IMR-90 (cell line): ENCODE data around the gene TGM6. TPM values are rescaled to one million over a fixed set of nuclear protein-coding genes. Genes with fewer than 3 reads are reported as not detected.

Experiments used
- ATAC-seq: fragments of 200-7000 bp; cut with Tn5 transposase; 2 replicates; pipeline ENCODE4 v1.9.1; 2020; ENCODE audit warnings: low read depth, mild to moderate bottlenecking, moderate library complexity
- BruUV-seq: library from RNA; stranded (reverse); fragments of 400-500 nt; replicated peaks from 2 replicates; lab custom pipeline; 2021; lab: Mats Ljungman, UMichigan
- CTCF ChIA-PET: fragments of 300-600 bp; formaldehyde crosslinking; extraction: SDS; loops from one replicate; lab custom pipeline; 2021; ENCODE audit warnings: antibody characterized with exemption; lab: Yijun Ruan, JAX
- POLR2A ChIA-PET: fragments of 300-600 bp; sonication (Branson Sonifier 250); formaldehyde crosslinking; loops from one replicate; lab custom pipeline; 2022; ENCODE audit warnings: antibody characterized with exemption; ENCODE audit not compliant: unreplicated experiment; lab: Charles Lee
- DNase-seq: peaks from one replicate; pipeline ENCODE4 v3.0.0; 2013
- H2AFZ ChIP-seq: replicated peaks from 2 replicates; pipeline ENCODE3; 2013; ENCODE audit warnings: low read length, mild to moderate bottlenecking; ENCODE audit not compliant: poor library complexity
- H2AK5ac ChIP-seq: 2 replicates; pipeline ENCODE4 v1.6.1; 2013; ENCODE audit warnings: low read depth, low read length, inconsistent platforms
- H2AK9ac ChIP-seq: replicated peaks from 2 replicates; pipeline ENCODE3; 2013; ENCODE audit warnings: mild to moderate bottlenecking, low read depth, low read length, moderate library complexity; ENCODE audit not compliant: poor library complexity
- H2BK120ac ChIP-seq: 2 replicates; pipeline ENCODE4 v1.6.1; 2013; ENCODE audit warnings: low read depth, low read length, inconsistent platforms
- H2BK15ac ChIP-seq: 3 replicates; pipeline ENCODE4 v1.6.1; 2013; ENCODE audit warnings: low read depth, low read length, inconsistent platforms
- H2BK20ac ChIP-seq: 2 replicates; pipeline ENCODE4 v1.6.1; 2013; ENCODE audit warnings: low read depth, mild to moderate bottlenecking, inconsistent platforms, low read length, moderate library complexity
- H2BK5ac ChIP-seq: 2 replicates; pipeline ENCODE4 v1.6.1; 2013; ENCODE audit warnings: mild to moderate bottlenecking, low read depth, low read length, inconsistent platforms; ENCODE audit not compliant: poor library complexity, severe bottlenecking
- H3K14ac ChIP-seq: replicated peaks from 2 replicates; pipeline ENCODE4 v1.6.1; 2013; ENCODE audit warnings: low read depth, low read length, inconsistent platforms
- H3K18ac ChIP-seq: 2 replicates; pipeline ENCODE4 v1.6.1; 2013; ENCODE audit warnings: low read depth, low read length, control low read depth
- H3K23ac ChIP-seq: 2 replicates; pipeline ENCODE4 v1.6.1; 2013; ENCODE audit warnings: low read depth, low read length, inconsistent platforms
- H3K27ac ChIP-seq: 2 replicates; pipeline ENCODE4 v1.5.1; 2013; ENCODE audit warnings: mild to moderate bottlenecking, control low read depth, low read length; ENCODE audit not compliant: insufficient read depth
- H3K27me3 ChIP-seq: 2 replicates; pipeline ENCODE4 v1.6.1; 2013; ENCODE audit warnings: low read length; ENCODE audit not compliant: control insufficient read depth, insufficient read depth
- H3K36me3 ChIP-seq: 2 replicates; pipeline ENCODE4 v1.6.1; 2013; ENCODE audit warnings: low read length, mixed read lengths; ENCODE audit not compliant: control insufficient read depth, insufficient read depth
- H3K4ac ChIP-seq: 2 replicates; pipeline ENCODE4 v1.6.1; 2013; ENCODE audit warnings: low read depth, low read length, inconsistent platforms
- H3K4me1 ChIP-seq: 2 replicates; pipeline ENCODE4 v1.6.1; 2013; ENCODE audit warnings: low read length, mixed read lengths; ENCODE audit not compliant: control insufficient read depth, insufficient read depth
- H3K4me2 ChIP-seq: 2 replicates; pipeline ENCODE4 v1.6.1; 2013; ENCODE audit warnings: low read depth, mild to moderate bottlenecking, control low read depth, low read length, moderate library complexity
- H3K4me3 ChIP-seq: 2 replicates; pipeline ENCODE4 v1.5.1; 2013; ENCODE audit warnings: low read depth, mild to moderate bottlenecking, control low read depth, low read length, moderate library complexity; ENCODE audit not compliant: insufficient read depth
- H3K56ac ChIP-seq: 2 replicates; pipeline ENCODE4 v1.6.1; 2013; ENCODE audit warnings: low read length, inconsistent platforms; ENCODE audit not compliant: insufficient read depth; ENCODE audit errors: extremely low read depth
- H3K79me1 ChIP-seq, 2 experiments: 2 replicates each; pipeline ENCODE4 v1.6.1; 2013; ENCODE audit warnings: low read length in 2 of 2, inconsistent platforms in 1 of 2, low read depth in 1 of 2
- H3K9ac ChIP-seq: 2 replicates; pipeline ENCODE4 v1.6.1; 2013; ENCODE audit warnings: low read depth, low read length, control low read depth
- H3K9me1 ChIP-seq: 2 replicates; pipeline ENCODE4 v1.6.1; 2013; ENCODE audit warnings: low read length, inconsistent platforms; ENCODE audit not compliant: insufficient read depth
- H3K9me3 ChIP-seq: 2 replicates; pipeline ENCODE4 v1.6.1; 2013; ENCODE audit warnings: low read length; ENCODE audit not compliant: control insufficient read depth, insufficient read depth
- H4K20me1 ChIP-seq: 2 replicates; pipeline ENCODE4 v1.6.1; 2013; ENCODE audit warnings: low read length, inconsistent platforms; ENCODE audit not compliant: insufficient read depth
- H4K5ac ChIP-seq: 2 replicates; pipeline ENCODE4 v1.6.1; 2013; ENCODE audit warnings: mild to moderate bottlenecking, low read depth, low read length, control low read depth
- H4K8ac ChIP-seq, 2 experiments: 2 replicates each; pipeline ENCODE4 v1.6.1; 2013; ENCODE audit warnings: low read depth in 2 of 2, low read length in 2 of 2, control low read depth in 1 of 2, inconsistent platforms in 1 of 2
- H4K91ac ChIP-seq: 2 replicates; pipeline ENCODE4 v1.6.1; 2013; ENCODE audit warnings: low read depth, low read length, inconsistent platforms; ENCODE audit not compliant: insufficient read depth
- BHLHE40 ChIP-seq: fragments of 150-350 bp; IDR thresholded peaks from 2 replicates; pipeline ENCODE4 v1.6.1; 2016; ENCODE audit warnings: mild to moderate bottlenecking, low read depth, low read length
- CEBPB ChIP-seq: IDR thresholded peaks from 2 replicates; pipeline ENCODE4 v1.6.1; 2012; ENCODE audit warnings: low read depth, low read length, improper control_type of control experiment
- CHD1 ChIP-seq: IDR thresholded peaks from 2 replicates; pipeline ENCODE4 v1.6.1; 2012; ENCODE audit warnings: low read depth, low read length, improper control_type of control experiment
- FOS ChIP-seq: fragments of 150-350 bp; IDR thresholded peaks from 2 replicates; pipeline ENCODE4 v1.6.1; 2016; ENCODE audit warnings: low read depth, low read length
- MAFK ChIP-seq: IDR thresholded peaks from 2 replicates; pipeline ENCODE4 v1.6.1; 2012; ENCODE audit warnings: low read depth, low read length, improper control_type of control experiment
- MAZ ChIP-seq: IDR thresholded peaks from 2 replicates; pipeline ENCODE4 v1.6.1; 2012; ENCODE audit warnings: low read depth, mild to moderate bottlenecking, low read length, improper control_type of control experiment, moderate library complexity, borderline replicate concordance
- MXI1 ChIP-seq: IDR thresholded peaks from 2 replicates; pipeline ENCODE4 v1.6.1; 2012; ENCODE audit warnings: low read depth, mild to moderate bottlenecking, low read length, moderate library complexity, borderline replicate concordance
- NFE2L2 ChIP-seq: fragments of 150-350 bp; IDR thresholded peaks from 2 replicates; pipeline ENCODE4 v1.6.1; 2016; ENCODE audit warnings: low read depth, mild to moderate bottlenecking, low read length
- POLR2A ChIP-seq: IDR thresholded peaks from 2 replicates; pipeline ENCODE4 v1.6.1; 2012; ENCODE audit warnings: mild to moderate bottlenecking, low read depth, low read length
- RAD21 ChIP-seq: IDR thresholded peaks from 2 replicates; pipeline ENCODE4 v1.6.1; 2012; ENCODE audit warnings: low read length, improper control_type of control experiment
- RCOR1 ChIP-seq: IDR thresholded peaks from 2 replicates; pipeline ENCODE4 v1.6.1; 2012; ENCODE audit warnings: mild to moderate bottlenecking, low read length, improper control_type of control experiment; ENCODE audit not compliant: insufficient replicate concordance
- RFX5 ChIP-seq: IDR thresholded peaks from 2 replicates; pipeline ENCODE4 v1.8.0; 2012; ENCODE audit warnings: low read depth, mild to moderate bottlenecking, low read length, moderate library complexity
- SMC3 ChIP-seq: fragments of 150-350 bp; IDR thresholded peaks from 2 replicates; pipeline ENCODE4 v1.6.1; 2016; ENCODE audit warnings: low read depth, mild to moderate bottlenecking, antibody characterized with exemption, low read length, moderate library complexity
- WGBS, 2 experiments: methylation state at CpG; one replicate each; pipeline versions ENCODE4 v1.1.5 to v1.1.7; 2013; ENCODE audit warnings: missing lambda C conversion rate in 2 of 2; ENCODE audit not compliant: insufficient read length in 1 of 2; ENCODE audit errors: extremely low coverage in 2 of 2; 5-methylcytosine and 5-hydroxymethylcytosine counted together
- dilution Hi-C: fragments of 300-500 bp; cut with HindIII; formaldehyde crosslinking; loops from one replicate; pipeline ENCODE4 v1.14.3; 2018; ENCODE audit warnings: low sequenced_read_pairs; ENCODE audit not compliant: unreplicated experiment
- in situ Hi-C: fragments of 300-500 bp; cut with MboI; formaldehyde crosslinking; loops from 3 replicates; pipeline ENCODE4 v1.14.3; 2019; ENCODE audit warnings: low sequenced_read_pairs, inconsistent platforms, mixed read lengths
- intact Hi-C: fragments of 100-400 bp; cut with micrococcal nuclease; formaldehyde crosslinking; loops from 2 replicates; pipeline ENCODE4 v1.10.0; 2022
- polyA plus RNA-seq, 3 experiments: library from polyadenylated mRNA; depleted of rRNA; stranded (reverse); fragments of >200 nt; gene quantifications; 2 replicates each; pipeline ENCODE4 v1.2.3, GENCODE V29; 2012; ENCODE audit warnings: low replicate concordance in 1 of 3
- total RNA-seq: library from RNA; depleted of rRNA; stranded (reverse); fragments of >200 nt; gene quantifications from 2 replicates; pipeline ENCODE4 v1.2.3, GENCODE V29; 2012
- TF ChIP-seq, protein P1 (sequence below): conservative IDR thresholded peaks from 2 replicates; pipeline ENCODE4 v1.5.1; 2012; ENCODE audit warnings: mild to moderate bottlenecking, low read depth, low read length, improper control_type of control experiment
- TF ChIP-seq, protein P2 (sequence below): fragments of 150-350 bp; IDR thresholded peaks from 2 replicates; pipeline ENCODE4 v1.6.1; 2017; ENCODE audit warnings: mild to moderate bottlenecking, antibody characterized with exemption, low read length, low read depth
- TF ChIP-seq, protein P3 (sequence below): fragments of 150-350 bp; IDR thresholded peaks from 2 replicates; pipeline ENCODE4 v1.6.1; 2016; ENCODE audit warnings: low read depth, mild to moderate bottlenecking, low read length, moderate library complexity, borderline replicate concordance

TGM6 gene
- total and polyA plus RNA-seq, 2 of the 4 experiments (the other 2 are of a cell fraction), result not detected

DNA sequence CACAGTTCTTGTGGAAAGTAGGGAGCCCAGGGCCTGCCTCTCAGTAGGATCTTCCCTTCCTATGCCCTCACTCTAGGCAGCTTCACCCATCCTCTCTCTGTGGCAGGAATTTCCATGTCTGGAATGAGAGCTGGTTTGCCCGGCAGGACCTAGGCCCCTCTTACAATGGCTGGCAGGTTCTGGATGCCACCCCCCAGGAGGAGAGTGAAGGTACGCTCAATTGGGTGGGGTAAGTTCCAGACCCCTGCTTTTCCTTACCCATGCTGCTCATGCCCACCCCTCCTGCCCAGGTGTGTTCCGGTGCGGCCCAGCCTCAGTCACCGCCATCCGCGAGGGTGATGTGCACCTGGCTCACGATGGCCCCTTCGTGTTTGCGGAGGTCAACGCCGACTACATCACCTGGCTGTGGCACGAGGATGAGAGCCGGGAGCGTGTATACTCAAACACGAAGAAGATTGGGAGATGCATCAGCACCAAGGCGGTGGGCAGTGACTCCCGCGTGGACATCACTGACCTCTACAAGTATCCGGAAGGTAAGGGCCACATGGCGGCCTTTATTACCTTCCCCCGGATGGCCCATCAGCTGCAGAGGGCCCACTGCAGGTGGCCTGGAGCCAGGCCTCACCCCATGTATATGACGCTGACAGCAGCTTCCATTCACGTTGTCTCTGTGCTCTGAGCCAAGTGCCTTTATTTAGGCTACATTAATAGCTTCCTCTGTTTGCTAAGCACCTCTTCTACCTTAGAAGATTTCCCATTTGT is 22.8 kb downstream of the TGM6 start:
- in situ Hi-C loops, result no loop called here
- no peaks in the 10 kb centered on the region for H4K20me1 ChIP-seq
- H3K4me1 ChIP-seq, result no peaks in the 10 kb centered on the region
- intact Hi-C loops, result loop anchor here (2.0 kb wide), 1 partner anchor 197 kb away; no protein-coding TSS in a partner anchor
- no peak overlapping the region for H3K9ac ChIP-seq
- no peak for DNase-seq
- H2AK9ac ChIP-seq, result no peak overlapping the region
- H3K79me1 ChIP-seq, result no peaks in the 10 kb centered on the region
- H3K9me3 ChIP-seq, result no peaks in the 10 kb centered on the region
- ChIA-PET POLR2A (no interaction called here), CTCF (no interaction called here)
- 77% methylated on average over 9 of the region's 24 CpGs; no CpG with 5 or more reads in 1 of the 2 experiments for WGBS, 2 experiments
- BruUV-seq, result no TSS peak
- no peak overlapping the region for H2AK5ac ChIP-seq
- ATAC-seq, result no peak
- H4K91ac ChIP-seq, result no peak overlapping the region
- no peak overlapping the region for H3K27ac ChIP-seq
- H2BK20ac ChIP-seq, result no peak overlapping the region
- no peak overlapping the region for H3K4me3 ChIP-seq
- no peak overlapping the region for H3K4me2 ChIP-seq
- H2BK5ac ChIP-seq, result no peak overlapping the region
- H4K8ac ChIP-seq, result no peak overlapping the region
- no peak overlapping the region for H3K23ac ChIP-seq
- no peak overlapping the region for H2BK15ac ChIP-seq
- no peak overlapping the region for H3K18ac ChIP-seq
- no peak overlapping the region for H2BK120ac ChIP-seq
- no peak overlapping the region for H3K14ac ChIP-seq
- no peak overlapping the region for H3K4ac ChIP-seq
- H3K9me1 ChIP-seq, result no peaks in the 10 kb centered on the region
- H2AFZ ChIP-seq, result no peak overlapping the region
- no peak overlapping the region for H3K56ac ChIP-seq
- TF ChIP-seq, protein P1, sequence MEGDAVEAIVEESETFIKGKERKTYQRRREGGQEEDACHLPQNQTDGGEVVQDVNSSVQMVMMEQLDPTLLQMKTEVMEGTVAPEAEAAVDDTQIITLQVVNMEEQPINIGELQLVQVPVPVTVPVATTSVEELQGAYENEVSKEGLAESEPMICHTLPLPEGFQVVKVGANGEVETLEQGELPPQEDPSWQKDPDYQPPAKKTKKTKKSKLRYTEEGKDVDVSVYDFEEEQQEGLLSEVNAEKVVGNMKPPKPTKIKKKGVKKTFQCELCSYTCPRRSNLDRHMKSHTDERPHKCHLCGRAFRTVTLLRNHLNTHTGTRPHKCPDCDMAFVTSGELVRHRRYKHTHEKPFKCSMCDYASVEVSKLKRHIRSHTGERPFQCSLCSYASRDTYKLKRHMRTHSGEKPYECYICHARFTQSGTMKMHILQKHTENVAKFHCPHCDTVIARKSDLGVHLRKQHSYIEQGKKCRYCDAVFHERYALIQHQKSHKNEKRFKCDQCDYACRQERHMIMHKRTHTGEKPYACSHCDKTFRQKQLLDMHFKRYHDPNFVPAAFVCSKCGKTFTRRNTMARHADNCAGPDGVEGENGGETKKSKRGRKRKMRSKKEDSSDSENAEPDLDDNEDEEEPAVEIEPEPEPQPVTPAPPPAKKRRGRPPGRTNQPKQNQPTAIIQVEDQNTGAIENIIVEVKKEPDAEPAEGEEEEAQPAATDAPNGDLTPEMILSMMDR, result no peak
- TF ChIP-seq FOS (no peak), RCOR1 (no peak), RAD21 (no peak), RFX5 (no peak), SMC3 (no peak), POLR2A (no peak), CHD1 (no peak), NFE2L2 (no peak), MAFK (no peak), BHLHE40 (no peak), CEBPB (no peak), MAZ (no peak), MXI1 (no peak)
- TF ChIP-seq, protein P2, sequence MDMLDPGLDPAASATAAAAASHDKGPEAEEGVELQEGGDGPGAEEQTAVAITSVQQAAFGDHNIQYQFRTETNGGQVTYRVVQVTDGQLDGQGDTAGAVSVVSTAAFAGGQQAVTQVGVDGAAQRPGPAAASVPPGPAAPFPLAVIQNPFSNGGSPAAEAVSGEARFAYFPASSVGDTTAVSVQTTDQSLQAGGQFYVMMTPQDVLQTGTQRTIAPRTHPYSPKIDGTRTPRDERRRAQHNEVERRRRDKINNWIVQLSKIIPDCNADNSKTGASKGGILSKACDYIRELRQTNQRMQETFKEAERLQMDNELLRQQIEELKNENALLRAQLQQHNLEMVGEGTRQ, result no peak
- TF ChIP-seq, protein P3, sequence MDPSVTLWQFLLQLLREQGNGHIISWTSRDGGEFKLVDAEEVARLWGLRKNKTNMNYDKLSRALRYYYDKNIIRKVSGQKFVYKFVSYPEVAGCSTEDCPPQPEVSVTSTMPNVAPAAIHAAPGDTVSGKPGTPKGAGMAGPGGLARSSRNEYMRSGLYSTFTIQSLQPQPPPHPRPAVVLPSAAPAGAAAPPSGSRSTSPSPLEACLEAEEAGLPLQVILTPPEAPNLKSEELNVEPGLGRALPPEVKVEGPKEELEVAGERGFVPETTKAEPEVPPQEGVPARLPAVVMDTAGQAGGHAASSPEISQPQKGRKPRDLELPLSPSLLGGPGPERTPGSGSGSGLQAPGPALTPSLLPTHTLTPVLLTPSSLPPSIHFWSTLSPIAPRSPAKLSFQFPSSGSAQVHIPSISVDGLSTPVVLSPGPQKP, result no peak
- no peaks in the 10 kb centered on the region for H3K36me3 ChIP-seq
- no peak overlapping the region for H4K5ac ChIP-seq
- no peaks in the 10 kb centered on the region; the same call in 1 of the 2 replicates for H3K27me3 ChIP-seq
- dilution Hi-C loops, result no loop called here
